GM18507 (cell line): ENCODE measurements around the gene MARCHF6.

Source experiments
- DNase-seq: peaks from one replicate; pipeline ENCODE4 v3.0.0; 2011; ENCODE audit warnings: low read depth; ENCODE audit not compliant: insufficient read length; ENCODE audit errors: extremely low spot score
- FAIRE-seq: peaks from 2 replicates; lab custom pipeline; 2011; peaks lifted over from hg19 to GRCh38; lab: Jason Lieb, UNC

Gene MARCHF6

DNA sequence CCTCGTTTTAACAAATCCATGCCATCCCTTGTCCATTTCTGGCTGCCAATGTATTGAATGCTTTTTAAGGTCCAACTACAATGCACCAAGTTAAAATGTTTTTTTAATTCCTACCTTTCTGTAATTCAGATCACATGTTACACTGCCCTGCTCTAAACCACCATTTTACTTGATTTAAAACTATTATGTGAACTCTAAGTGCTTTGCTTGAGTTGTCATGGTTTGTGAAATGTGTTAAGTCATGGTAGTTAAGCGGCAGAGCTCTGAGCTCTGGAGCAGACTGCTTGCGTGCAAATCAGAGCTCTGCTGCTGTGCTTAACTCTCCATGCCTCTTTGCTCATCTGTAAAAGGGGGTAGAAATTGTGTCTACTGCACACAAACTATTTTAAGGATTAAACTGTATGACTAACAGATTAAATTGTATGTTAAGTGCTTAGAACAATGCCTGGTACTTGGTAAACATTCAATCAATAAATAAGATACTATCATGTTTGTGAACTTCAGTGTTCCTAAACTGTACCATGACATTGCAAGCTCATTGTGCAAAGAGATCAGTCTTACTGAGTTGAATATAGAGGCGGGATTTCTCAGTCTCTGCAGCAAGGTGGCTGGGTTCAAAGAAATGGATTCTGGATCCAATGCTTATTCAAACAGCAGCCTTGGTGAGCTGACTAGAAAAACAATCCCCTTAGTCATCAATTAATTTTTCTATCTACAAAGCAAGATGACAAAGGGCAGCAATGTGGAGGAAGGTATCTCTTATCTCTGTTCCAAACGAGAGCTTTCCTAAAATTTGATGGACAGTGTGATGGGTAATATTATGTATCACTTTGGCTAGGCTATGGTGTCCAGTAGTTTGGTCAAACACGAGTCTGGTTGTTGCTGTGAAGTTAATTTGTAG lies 29.7 kb upstream of the MARCHF6 start:
- no peak for DNase-seq
- FAIRE-seq: no peak

DNA sequence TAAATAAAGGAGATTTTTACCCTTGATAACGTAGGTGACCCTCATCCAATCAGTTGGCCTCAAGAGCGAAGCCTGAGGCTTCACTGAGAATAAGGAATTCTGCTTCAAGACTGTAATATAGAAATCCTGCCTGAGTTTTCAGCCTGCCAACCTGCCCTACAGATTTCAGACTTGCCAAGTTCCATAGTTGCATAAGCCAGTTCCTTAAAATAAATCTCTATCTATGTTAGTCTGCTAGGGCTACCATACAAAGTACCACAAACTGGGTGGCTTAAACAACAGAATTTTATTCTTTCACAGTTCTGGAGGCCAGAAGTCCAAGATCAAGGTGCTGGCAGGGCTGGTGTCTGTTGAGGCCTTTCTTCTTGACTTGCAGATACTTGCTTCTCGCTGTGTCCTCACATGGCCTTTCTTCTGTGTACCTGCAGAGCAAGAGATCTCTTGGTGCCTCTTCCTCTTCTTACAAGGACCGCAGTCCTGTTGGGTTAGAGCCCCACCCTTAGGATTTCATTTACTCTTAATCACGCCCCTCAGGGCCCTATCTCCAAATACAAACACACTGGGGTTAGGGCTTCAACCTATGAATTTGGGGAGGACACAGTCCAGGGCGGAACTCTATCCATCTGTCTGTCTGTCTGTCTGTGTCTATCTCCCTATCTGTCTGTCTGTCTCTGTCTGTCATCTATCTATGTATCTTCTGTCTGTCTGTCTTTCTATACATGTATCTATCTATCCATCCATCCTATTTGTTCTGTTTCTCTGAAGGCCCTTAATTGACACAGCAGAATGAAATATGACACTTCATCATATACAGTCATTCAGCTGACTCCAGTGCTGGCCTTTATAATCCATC lies 28.8 kb upstream of the MARCHF6 start:
- FAIRE-seq (no peak), DNase-seq (no peak)

DNA sequence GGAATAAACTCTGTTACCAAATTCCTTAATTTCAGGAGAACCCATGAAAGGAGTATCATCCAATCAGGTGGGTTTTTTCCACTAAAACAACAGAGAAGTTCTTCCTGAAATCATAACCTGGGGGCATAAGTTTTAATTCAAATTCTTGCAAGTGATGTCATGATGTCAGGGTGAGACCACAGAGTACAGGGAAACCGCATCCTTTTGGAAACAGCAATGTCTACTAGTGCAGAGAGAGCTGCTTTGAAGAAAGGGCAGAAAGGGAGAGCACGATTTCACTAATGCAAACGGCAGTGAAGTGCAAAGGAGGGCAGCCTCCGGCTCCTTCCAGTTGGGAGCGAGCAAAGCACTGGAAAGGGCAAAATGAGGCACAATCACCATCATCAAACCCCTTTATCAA lies 25.2 kb upstream of the MARCHF6 start:
- DNase-seq (no peak), FAIRE-seq (no peak)

DNA sequence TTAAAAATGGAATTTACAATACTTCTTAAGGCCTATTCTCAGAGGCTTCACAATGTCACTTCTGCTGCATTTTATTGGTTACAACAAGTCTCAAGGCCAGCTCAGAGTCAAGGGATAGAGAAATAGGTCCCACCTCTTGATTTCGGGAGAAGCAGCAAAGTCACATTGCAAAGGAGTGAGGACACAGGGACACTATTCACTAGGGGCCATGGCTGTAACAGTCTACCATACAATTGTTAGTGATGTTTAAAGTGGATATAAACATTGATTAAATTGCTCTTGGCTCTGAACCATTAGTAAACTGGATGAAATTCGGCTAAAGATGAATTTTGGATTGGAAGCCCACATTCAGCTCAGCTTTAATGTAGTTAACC lies 24.1 kb upstream of the MARCHF6 start:
- DNase-seq: no peak
- FAIRE-seq: no peak

DNA sequence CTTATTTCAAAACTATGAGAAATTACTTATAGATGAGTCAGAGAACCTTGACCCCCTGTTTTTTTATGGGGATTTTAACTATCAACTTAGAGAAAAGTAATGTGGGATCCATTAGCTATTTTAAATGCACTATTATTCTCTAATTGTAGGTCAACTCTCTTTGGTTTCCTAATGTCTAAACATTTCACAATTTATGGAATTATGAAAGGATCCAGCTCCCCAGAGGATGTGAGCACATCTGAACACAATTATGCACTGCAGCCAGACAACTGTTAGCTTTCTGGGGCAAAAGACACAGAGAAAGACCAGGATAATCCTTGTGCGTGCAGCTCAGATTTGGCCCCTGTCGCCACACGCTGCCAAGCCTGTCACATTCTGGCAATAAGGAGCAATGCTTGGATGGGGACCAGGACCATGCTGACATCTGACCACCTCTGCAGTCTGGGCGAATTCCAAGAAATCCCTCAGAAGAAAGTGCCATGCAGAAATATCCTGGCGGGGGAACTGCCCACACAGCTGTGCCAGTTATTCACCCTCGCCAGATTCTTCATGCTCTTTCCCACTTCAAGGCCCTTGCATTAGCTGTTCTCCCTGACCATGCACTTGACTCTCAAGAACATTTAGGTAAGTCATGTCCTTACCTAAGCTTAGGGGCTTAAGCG lies 23.5 kb upstream of the MARCHF6 start:
- FAIRE-seq (no peak), DNase-seq (no peak)

DNA sequence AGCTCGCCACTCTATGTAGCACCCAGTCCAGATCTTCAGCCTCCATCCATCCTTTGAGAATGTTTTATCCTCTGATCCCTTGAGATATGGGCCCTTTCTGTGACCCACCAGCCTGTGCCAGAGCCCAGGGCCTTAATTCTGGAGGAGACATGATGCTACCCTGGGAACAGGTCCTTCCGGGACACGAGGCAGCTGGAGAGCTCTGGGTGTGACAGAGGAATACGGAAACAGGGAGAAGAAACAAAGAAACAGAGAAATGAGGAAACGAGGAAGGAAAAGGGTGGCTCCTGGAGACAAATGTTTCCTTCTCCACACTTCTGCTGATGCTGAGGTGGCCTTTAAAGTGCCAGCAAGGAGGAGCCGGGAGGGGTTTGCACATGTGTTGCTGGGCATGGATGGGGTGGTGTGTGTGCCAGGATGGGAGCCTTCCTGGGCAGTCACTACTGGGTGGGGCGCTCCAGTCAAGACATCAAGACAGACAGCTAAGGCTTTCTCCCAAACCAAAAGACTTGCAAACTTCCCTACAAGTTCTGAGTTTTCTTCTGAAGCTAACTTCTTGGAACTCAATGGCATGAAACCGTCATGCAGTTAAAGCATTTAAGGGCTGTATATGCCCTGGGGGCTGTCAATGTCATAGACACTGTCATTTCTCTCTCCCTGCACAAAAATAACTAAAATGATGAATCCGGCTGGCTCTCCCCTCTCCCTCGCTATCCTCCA lies 22.8 kb upstream of the MARCHF6 start:
- no peak for DNase-seq
- FAIRE-seq: no peak

DNA sequence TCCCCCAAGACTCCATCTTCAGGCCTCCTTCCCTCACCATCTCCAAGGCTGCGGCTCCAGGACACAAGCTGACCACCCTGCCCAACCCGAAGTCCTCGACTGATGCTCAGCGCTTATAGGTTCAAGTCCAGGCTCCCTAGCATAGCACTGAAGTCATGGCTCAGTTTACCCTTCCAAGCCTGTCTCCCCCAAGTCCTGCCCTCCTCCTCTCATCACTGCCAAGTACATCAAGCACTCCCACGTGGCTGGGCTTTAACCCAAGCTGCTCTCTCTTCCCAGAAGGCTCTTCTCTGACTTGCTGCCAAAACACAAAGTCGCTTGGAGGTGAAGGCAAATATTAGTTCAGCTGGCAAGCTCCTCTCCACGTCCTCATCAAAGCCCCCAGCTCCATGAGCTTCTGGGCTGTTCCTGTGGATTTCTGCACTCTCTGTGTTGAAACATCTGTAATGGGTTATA lies 22.1 kb upstream of the MARCHF6 start:
- DNase-seq (no peak), FAIRE-seq (no peak)

DNA sequence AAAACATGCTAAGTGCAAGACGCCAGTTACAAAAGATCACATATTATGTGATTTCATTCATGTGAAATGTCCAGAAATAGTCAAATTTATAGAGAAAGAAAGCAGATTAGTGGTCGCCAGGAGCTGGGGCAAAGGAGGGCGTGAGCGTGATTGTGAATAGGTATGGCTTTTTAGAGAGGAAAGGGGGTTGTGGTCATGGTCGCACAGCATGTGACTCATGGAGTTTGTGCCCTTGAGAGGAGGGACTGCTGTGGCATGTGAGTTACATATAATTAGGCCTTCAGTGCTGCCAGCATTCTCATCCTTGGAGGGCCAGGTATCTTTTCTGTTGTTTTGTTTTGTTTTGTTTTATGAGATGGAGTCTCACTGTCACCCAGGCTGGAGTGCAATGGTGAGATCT lies 21.2 kb upstream of the MARCHF6 start:
- DNase-seq: no peak

DNA sequence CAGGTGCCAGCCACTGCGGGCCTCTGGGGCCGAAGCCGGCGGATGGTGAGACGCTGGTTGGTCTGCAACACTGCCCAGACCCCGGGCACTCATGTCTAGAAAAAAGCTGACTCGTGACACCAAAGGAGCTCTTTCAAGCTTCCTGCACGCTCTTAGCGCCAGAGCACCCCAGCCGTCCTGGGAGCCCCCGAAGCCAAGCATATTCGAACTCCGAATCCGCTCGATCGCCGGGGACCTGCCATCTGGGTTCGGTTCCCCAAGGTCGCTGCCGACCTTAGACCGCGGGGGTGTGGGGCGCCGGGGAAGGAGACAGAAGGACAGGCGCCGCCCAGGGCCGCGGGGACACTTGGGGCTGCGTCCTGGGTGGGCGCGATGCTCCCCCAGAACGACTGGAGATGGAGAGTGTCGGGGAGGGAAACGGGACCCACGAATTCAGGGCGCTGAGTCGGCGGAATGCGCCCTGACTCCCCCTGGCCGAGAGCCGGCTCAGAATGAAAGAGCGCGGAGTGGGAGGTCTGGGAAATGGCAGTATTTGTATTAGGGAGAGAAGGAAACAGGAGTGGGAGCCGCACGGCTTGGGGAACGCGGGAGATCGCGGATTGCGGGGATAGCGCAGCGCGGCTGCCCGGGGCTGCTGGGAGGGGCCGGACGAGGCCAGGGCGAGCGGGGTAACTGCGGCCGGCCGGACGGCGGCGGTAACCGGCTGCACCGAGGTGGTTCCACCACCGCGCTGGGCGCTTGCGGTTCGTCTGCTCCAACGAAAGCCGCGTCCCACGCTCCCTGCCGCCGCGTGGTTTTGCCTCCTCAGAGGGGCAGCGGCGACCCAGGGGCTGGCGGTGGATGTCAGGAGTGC lies 20.1 kb upstream of the MARCHF6 start:
- DNase-seq (peak; percentile 25), FAIRE-seq (no peak)

More for the DNA sequence above, 21.2 kb upstream of the MARCHF6 start:
- FAIRE-seq: no peak

DNA sequence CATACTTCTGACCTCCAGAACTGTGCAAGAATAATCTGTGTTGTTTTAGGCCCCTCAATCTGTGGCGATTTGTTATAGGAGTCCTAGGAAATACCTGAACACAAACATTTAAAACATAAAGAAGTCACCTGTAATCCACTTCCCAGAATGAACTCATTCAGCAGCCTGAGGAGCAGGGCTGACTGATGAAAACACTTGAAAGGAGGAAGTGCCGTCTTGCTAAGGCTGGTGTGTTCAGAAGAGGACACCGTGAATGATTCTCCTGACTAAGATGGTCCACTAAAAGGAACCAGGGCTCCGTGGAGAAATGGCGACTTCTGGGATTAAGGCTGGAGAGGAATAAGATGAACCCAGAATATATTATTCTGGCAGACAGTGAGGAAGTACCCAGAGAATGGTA lies 18.7 kb upstream of the MARCHF6 start:
- no peak for DNase-seq
- FAIRE-seq: no peak

DNA sequence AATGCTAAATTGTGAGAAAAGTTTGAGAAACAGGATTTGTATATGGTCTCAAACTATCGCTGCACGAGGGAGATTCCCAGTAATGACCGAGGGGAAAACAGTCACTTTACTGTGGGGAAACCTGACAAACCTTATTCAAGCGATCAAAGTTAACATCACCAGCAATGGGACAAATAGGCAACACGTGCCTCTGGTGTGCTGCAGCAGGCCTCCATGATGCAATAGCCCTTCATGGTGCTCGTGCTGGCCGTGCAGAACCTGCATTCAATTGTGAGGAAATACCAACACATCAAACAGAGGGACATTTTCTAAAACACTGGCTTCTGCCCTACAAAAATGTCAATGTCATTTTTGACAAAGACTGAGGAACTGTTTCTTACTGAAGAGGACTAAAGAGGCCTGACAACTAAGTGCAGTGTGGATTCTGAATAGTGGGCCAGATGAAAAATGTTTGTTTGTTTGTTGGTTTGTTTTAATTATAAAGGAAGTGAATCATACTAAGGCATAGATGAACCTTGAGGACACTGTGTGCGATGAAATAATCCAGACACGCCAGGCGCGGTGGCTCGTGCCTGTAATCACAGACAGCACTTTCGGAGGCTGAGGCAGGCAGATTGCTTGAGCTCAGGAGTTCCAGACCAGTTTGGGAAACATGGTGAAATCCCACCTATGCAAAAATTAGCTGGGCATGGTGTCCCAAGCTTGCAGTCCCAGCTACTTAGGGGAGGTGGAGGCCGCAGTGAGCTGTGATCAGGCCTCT lies 17.6 kb upstream of the MARCHF6 start:
- FAIRE-seq (no peak), DNase-seq (no peak)

DNA sequence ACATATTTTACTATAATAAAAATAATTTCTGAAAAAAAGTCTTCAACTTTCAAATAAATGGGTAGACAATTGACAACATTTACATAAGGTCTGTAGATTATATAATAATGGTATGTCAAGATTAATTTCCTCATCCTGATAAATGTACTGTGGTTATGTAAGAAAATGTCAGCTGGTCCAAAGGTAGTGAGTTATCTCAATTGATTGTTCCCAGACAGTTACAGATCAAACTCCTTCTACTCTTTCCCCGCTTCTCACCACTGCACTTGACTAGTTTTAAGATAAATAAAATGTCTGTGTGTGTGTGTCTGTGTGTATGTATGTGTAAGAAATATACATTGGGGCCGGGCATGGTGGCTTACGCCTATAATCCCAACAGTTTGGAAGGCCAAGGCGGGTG lies 16.4 kb upstream of the MARCHF6 start:
- no peak for FAIRE-seq
- DNase-seq: no peak

DNA sequence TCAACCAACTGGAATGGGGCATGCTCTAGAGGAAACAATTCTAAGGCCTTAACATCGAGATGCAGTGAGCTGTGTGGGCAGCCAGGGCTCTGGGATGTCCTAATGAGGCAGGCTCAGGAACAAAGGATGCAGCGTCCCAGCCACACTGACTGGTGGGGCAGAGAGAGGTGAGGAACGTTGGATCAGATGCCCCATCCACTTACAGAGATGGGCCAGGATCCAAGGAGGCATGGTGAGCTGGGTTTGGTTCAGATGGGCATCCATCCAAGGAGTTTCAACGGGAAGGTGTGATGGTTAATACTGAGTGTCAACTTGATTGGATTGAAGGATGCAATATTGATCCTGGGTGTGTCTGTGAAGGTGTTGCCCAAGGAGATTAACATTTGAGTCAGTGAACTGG lies 15.5 kb upstream of the MARCHF6 start:
- DNase-seq: no peak
- no peak for FAIRE-seq

DNA sequence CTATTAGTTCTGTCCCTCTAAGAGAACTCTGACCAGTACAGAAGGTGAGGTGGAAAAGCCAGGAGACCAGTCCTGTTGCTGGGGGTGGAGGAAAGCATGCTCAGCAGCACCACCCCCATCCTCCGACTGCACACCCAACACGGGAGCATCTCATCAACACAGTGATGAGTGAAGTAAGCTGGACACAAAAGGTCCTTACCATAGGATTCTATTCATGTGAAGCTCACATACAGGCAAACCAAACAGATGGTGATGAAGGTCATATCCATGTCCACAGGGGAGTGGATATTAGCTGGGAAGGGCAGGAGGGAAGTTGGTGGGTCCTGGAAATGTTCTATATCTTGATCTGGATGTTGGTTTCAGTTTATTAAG lies 14.8 kb upstream of the MARCHF6 start:
- no peak for FAIRE-seq
- DNase-seq: no peak

DNA sequence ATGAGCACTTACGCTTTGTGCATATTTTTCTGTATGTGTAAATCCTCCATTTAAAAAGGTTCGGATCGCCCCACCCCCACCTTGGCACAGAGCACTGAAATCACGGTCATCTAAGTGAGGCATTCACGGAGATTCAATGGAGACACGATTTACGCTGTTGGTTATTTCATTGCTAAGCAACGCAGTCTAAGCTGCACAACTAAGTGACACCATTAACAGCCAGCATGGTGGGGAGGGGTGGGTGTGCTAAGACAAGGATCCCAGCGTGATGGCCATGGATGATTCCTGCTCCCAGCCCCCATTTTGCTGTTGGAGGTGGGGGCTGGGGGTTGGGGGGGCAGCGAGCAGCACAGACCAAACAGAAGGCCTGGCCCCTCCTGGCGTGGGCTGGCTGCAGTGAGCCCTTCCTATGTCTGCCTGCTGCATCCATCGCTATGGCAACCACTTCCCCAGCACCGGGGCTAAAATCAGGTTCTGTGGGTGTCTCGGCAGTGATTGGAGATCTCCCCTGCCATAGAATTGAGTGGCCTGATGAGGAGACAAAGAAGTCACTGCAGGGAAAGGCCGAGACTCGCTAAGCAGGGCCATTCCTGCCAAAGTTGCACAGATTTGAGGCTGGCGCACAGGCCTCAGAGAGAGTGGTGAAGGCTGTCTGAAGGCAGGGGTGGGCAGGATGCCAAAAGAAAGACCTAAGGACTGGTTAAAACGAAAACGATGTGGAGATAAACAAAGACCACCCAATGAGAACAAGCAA lies 14.3 kb upstream of the MARCHF6 start:
- DNase-seq (no peak), FAIRE-seq (no peak)

DNA sequence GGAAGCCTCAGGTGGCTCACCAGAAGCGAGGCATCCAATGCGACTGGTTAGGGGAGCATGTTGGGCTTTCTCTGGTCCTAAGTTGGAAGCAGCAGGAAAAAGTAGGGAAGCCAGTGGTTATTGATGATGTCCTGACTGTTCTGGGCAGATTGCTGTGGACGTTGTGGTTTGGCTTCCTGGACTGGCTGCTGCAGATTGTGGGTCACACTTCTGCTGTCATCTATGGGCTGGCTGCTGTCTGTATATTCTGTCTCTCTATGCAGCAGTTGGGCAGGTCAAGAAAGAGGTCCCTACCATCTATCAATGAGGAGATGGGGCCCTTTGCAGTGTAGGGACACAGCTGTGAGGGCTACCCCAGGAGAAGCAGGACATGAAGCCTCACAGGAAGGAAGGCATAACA lies 13.5 kb upstream of the MARCHF6 start:
- DNase-seq: no peak
- FAIRE-seq: no peak

DNA sequence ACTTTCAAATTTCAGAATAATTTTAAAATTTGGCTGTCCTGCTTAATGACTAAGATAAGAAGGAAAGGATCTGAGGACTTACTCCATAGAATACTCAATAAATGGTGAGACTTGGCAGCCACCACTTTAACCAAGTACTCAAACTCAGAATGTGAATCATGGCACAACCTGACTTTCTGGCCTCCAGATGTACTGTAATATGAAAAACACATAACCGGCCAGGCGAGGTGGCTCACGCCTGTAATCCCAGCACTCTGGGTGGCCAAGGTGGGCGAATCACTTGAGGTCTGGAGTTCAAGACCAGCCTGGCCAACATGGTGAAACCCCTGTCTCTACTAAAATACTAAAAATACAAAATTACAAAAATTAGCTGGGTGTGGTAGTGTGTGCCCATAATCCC lies 10.0 kb upstream of the MARCHF6 start:
- DNase-seq: no peak
- no peak for FAIRE-seq
